GM21529 (cell line): ENCODE data around the gene GREM2.

Experiments
- ATAC-seq: cut with Tn5 transposase; IDR thresholded peaks from one replicate; pipeline ENCODE4 v1.9.1; 2021; ENCODE audit not compliant: unreplicated experiment

GREM2 gene

GRCh38 chr1:240610636-240611035, 1.3 kb downstream of the GREM2 start:
- ATAC-seq: no peak

- no peak for ATAC-seq
These were observed 2.4 kb downstream of the GREM2 start for GRCh38 chr1:240609527-240610060.

GRCh38 chr1:240608707-240609106, 3.2 kb downstream of the GREM2 start:
- ATAC-seq: no peak

GRCh38 chr1:240607006-240607405, 4.9 kb downstream of the GREM2 start:
- ATAC-seq: no peak

GRCh38 chr1:240602189-240602588, 9.8 kb downstream of the GREM2 start:
- no peak for ATAC-seq

GRCh38 chr1:240599830-240600229, 12.1 kb downstream of the GREM2 start:
- ATAC-seq: no peak

GRCh38 chr1:240599299-240599698, 12.7 kb downstream of the GREM2 start:
- no peak for ATAC-seq

GRCh38 chr1:240598216-240599001, 13.5 kb downstream of the GREM2 start:
- ATAC-seq: no peak

- ATAC-seq: no peak
These were observed 14.7 kb downstream of the GREM2 start for GRCh38 chr1:240597153-240597745.

- no peak for ATAC-seq
These were observed 16.5 kb downstream of the GREM2 start for GRCh38 chr1:240595476-240595875.

GRCh38 chr1:240591564-240591963, 20.4 kb downstream of the GREM2 start:
- ATAC-seq: no peak

- ATAC-seq: no peak
These were observed 20.9 kb downstream of the GREM2 start for GRCh38 chr1:240591078-240591477.

- no peak for ATAC-seq
These were observed 22.3 kb downstream of the GREM2 start for GRCh38 chr1:240589585-240590110.

- no peak for ATAC-seq
These were observed 25.9 kb downstream of the GREM2 start for GRCh38 chr1:240586006-240586405.

GRCh38 chr1:240582953-240583352, 29.0 kb downstream of the GREM2 start:
- no peak for ATAC-seq

GRCh38 chr1:240579511-240579910, 32.4 kb downstream of the GREM2 start:
- no peak for ATAC-seq

- no peak for ATAC-seq
These were observed 34.9 kb downstream of the GREM2 start for GRCh38 chr1:240577095-240577494.

GRCh38 chr1:240575981-240576662, 35.8 kb downstream of the GREM2 start:
- ATAC-seq: no peak

- ATAC-seq: no peak
These were observed 39.6 kb downstream of the GREM2 start for GRCh38 chr1:240572328-240572727.

GRCh38 chr1:240571782-240572181, 40.2 kb downstream of the GREM2 start:
- no peak for ATAC-seq

GRCh38 chr1:240567066-240567465, 44.9 kb downstream of the GREM2 start:
- no peak for ATAC-seq

GRCh38 chr1:240562779-240563178, 49.2 kb downstream of the GREM2 start:
- no peak for ATAC-seq
